SK-N-MC (cell line): Measurements from ENCODE around the gene ITPR3.

Source experiments
- DNase-seq: peaks from one replicate; pipeline ENCODE4 v3.0.0-alpha.2; 2011; ENCODE audit warnings: low read depth, low spot score
- H3K27ac ChIP-seq: fragments of 200-600 bp; sonication (generic); 2 replicates; pipeline ENCODE4 v1.5.1; 2016; ENCODE audit warnings: mixed run types
- H3K36me3 ChIP-seq: fragments of 200-600 bp; sonication (generic); 2 replicates; pipeline ENCODE4 v1.6.1; 2017; ENCODE audit warnings: antibody characterized with exemption, low read length, mixed read lengths; ENCODE audit not compliant: insufficient read depth
- H3K4me3 ChIP-seq: fragments of 200-600 bp; sonication (generic); 2 replicates; pipeline ENCODE4 v1.5.1; 2016
- H3K9ac ChIP-seq: fragments of 200-600 bp; sonication (generic); 2 replicates; pipeline ENCODE4 v1.8.0; 2017; ENCODE audit warnings: mixed run types, mixed read lengths; ENCODE audit not compliant: insufficient read length
- H3K9me3 ChIP-seq: fragments of 200-600 bp; sonication (generic); 2 replicates; pipeline ENCODE4 v1.6.1; 2017; ENCODE audit warnings: low read depth, mild to moderate bottlenecking, antibody characterized with exemption, low read length, moderate library complexity, mixed read lengths
- EZH2 ChIP-seq: fragments of 200-600 bp; sonication (generic); IDR thresholded peaks from one replicate; pipeline ENCODE4 v1.6.1; 2017; ENCODE audit warnings: antibody characterized with exemption
- FOXP2 ChIP-seq: optimal IDR thresholded peaks from 2 replicates; pipeline ENCODE3; 2011; ENCODE audit warnings: mild to moderate bottlenecking, moderate library complexity; ENCODE audit not compliant: insufficient read depth; ENCODE audit errors: extremely low read length, control extremely low read depth
- POLR2AphosphoS5 ChIP-seq: IDR thresholded peaks from 2 replicates; pipeline ENCODE4 v1.6.1; 2012; ENCODE audit warnings: mild to moderate bottlenecking, low read depth, low read length, borderline replicate concordance

The ITPR3 gene

GRCh38 chr6:33607126-33607783 is 13.9 kb upstream of the ITPR3 start:
- Histone ChIP-seq H3K4me3 (no peak overlapping the region), H3K27ac (no peak overlapping the region), H3K9ac (no peak overlapping the region), H3K36me3 (no peaks in the 10 kb centered on the region), H3K9me3 (no peaks in the 10 kb centered on the region)
- no peak for TF ChIP-seq EZH2
- TF ChIP-seq FOXP2 = no peak
- TF ChIP-seq POLR2AphosphoS5 = no peak
- DNase-seq = no peak

- no peak for DNase-seq
These were observed 13.3 kb upstream of the ITPR3 start for GRCh38 chr6:33607784-33608161.

DNA sequence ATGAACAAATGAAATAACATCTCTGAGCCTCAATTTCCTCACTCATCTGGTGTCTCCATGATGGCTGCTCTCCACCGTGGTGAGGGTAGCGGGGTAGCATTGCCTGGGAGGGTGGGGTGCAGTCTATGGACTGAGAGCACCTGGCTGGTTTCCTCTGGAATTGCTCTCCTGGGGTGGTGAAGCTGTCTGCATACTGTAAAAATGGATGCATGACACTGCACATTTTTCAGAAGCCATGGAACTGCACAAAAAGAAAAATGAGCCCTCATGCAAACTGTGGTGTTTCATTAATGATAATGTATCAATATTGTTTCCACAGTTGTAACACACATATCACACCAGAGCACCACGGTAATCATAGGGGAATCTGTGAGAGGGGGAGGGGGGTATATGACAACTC is 12.1 kb upstream of the ITPR3 start:
- no peak for DNase-seq
- no peaks in the 10 kb centered on the region for H3K9me3 ChIP-seq
- no peak overlapping the region for H3K4me3 ChIP-seq
- H3K36me3 ChIP-seq = no peaks in the 10 kb centered on the region
- no peak for TF ChIP-seq FOXP2
- no peak for TF ChIP-seq EZH2
- no peak for TF ChIP-seq POLR2AphosphoS5
- H3K9ac ChIP-seq = peak overlapping the region; percentile 45
- H3K27ac ChIP-seq = no peak overlapping the region; the same call in 1 of the 2 replicates

More at GRCh38 chr6:33607784-33608161, 13.3 kb upstream of the ITPR3 start:
- H3K9me3 ChIP-seq = no peaks in the 10 kb centered on the region
- no peak overlapping the region for H3K27ac ChIP-seq
- TF ChIP-seq FOXP2 (no peak), POLR2AphosphoS5 (no peak), EZH2 (no peak)
- no peaks in the 10 kb centered on the region for H3K36me3 ChIP-seq
- H3K4me3 ChIP-seq = no peak overlapping the region
- no peak overlapping the region for H3K9ac ChIP-seq

GRCh38 chr6:33609528-33609927 is 11.6 kb upstream of the ITPR3 start:
- no peaks in the 10 kb centered on the region for H3K9me3 ChIP-seq
- H3K36me3 ChIP-seq = no peaks in the 10 kb centered on the region
- TF ChIP-seq POLR2AphosphoS5 (no peak), EZH2 (no peak), FOXP2 (no peak)
- no peak overlapping the region; the same call in 1 of the 2 replicates for H3K27ac ChIP-seq
- H3K4me3 ChIP-seq = no peak overlapping the region
- DNase-seq = no peak
- H3K9ac ChIP-seq = peak overlapping the region; percentile 45

DNA sequence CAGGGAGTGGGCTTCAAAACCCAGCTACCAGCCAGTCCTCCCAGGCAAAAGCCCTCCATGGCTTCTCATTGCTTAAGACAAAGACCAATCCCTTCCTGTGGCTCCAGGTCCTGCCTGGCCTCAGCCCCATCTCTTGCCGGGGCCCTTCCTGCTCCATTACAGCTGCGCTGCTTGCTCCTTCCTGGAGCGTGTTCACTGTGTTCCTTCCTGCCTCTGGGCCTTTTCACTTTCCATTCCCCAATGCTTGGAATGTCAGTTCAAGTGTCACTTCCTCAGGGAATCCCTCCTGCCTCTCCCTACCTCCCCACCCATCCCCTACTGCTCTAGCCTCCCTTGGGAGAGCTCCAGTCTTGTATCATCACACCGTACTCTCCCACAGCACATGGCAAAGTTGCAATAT is 11.1 kb upstream of the ITPR3 start:
- TF ChIP-seq POLR2AphosphoS5 = no peak
- no peak for TF ChIP-seq EZH2
- TF ChIP-seq FOXP2 = no peak
- no peak for DNase-seq
- no peak overlapping the region for H3K9ac ChIP-seq
- H3K36me3 ChIP-seq = no peaks in the 10 kb centered on the region
- no peaks in the 10 kb centered on the region for H3K9me3 ChIP-seq
- H3K4me3 ChIP-seq = no peak overlapping the region
- no peak overlapping the region for H3K27ac ChIP-seq

GRCh38 chr6:33610779-33611732 is 10.1 kb upstream of the ITPR3 start:
- Histone ChIP-seq H3K27ac (no peak overlapping the region), H3K9ac (no peak overlapping the region), H3K4me3 (no peak overlapping the region), H3K9me3 (no peaks in the 10 kb centered on the region), H3K36me3 (no peaks in the 10 kb centered on the region)
- TF ChIP-seq FOXP2 (no peak), POLR2AphosphoS5 (no peak), EZH2 (no peak)
- no peak for DNase-seq

GRCh38 chr6:33613146-33613794 is 7.9 kb upstream of the ITPR3 start:
- TF ChIP-seq FOXP2 (no peak), EZH2 (no peak), POLR2AphosphoS5 (no peak)
- Histone ChIP-seq H3K4me3 (no peak overlapping the region), H3K9me3 (no peaks in the 10 kb centered on the region), H3K9ac (no peak overlapping the region), H3K36me3 (no peaks in the 10 kb centered on the region), H3K27ac (no peak overlapping the region)
- DNase-seq = no peak

DNA sequence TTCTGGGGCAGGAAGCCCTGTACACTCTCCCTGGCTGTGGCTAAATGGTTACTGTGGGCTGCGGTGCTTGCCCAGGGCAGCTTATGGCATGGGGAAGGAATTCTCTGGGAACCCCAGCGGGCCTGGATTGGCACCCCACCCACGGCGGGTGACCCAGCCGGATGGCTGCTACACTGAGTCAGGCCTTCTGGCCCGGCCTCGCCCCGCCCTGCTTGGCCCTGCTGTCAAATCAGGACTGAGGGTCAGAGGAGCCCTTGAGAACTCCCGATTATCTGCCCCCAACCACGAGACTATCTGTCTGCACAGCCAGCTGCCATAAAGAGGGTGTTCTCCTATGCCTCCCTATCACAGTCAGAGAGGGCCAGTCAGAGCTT is 7.3 kb upstream of the ITPR3 start:
- no peak overlapping the region for H3K4me3 ChIP-seq
- no peak overlapping the region for H3K9ac ChIP-seq
- TF ChIP-seq FOXP2 (no peak), EZH2 (no peak), POLR2AphosphoS5 (no peak)
- DNase-seq = no peak
- no peak overlapping the region for H3K27ac ChIP-seq
- no peaks in the 10 kb centered on the region for H3K36me3 ChIP-seq
- no peaks in the 10 kb centered on the region for H3K9me3 ChIP-seq
